LNCaP clone FGC (cell line): ENCODE data around the gene LDLRAP1.

Experiments used
- DNase-seq: peaks from one replicate; pipeline ENCODE4 v3.0.0-alpha.2; 2011; ENCODE audit warnings: low read depth
- H3K4me3 ChIP-seq: 2 replicates; pipeline ENCODE4 v1.5.1; 2011; ENCODE audit warnings: mild to moderate bottlenecking, low read depth, low read length, control low read depth
- CTCF ChIP-seq: IDR thresholded peaks from 2 replicates; pipeline ENCODE4 v1.5.1; 2012; ENCODE audit warnings: mild to moderate bottlenecking; ENCODE audit not compliant: control insufficient read depth, insufficient read depth; ENCODE audit errors: extremely low read depth

LDLRAP1 gene

GRCh38 chr1:25615563-25616094 lies 72.2 kb downstream of the LDLRAP1 start:
- no peak overlapping the region for H3K4me3 ChIP-seq
- no peak for DNase-seq
- TF ChIP-seq CTCF, result no peak

GRCh38 chr1:25616095-25616986 lies 72.9 kb downstream of the LDLRAP1 start, which contains the start of gene MAN1C1:
Gene MAN1C1 (plus strand): TSS chr1:25616791. CDS start chr1:25617798, 1,007 bp downstream.
- no peak for TF ChIP-seq CTCF
- DNase-seq, result no peak

GRCh38 chr1:25616987-25617624 lies 73.7 kb downstream of the LDLRAP1 start:
- peak overlapping the region; percentile 54 for H3K4me3 ChIP-seq
- DNase-seq, result no peak
- TF ChIP-seq CTCF, result no peak

More at GRCh38 chr1:25616095-25616986, 72.9 kb downstream of the LDLRAP1 start, which contains the start of gene MAN1C1:
- peak within 1 kb of the TSS; percentile 54 for H3K4me3 ChIP-seq

GRCh38 chr1:25617625-25618432 lies 74.4 kb downstream of the LDLRAP1 start:
- no peak for DNase-seq
- TF ChIP-seq CTCF, result no peak
- H3K4me3 ChIP-seq, result peak overlapping the region; percentile 21; the same call in 1 of the 2 replicates

GRCh38 chr1:25618433-25618808 lies 75.0 kb downstream of the LDLRAP1 start:
- DNase-seq, result no peak
- H3K4me3 ChIP-seq, result no peak overlapping the region
- no peak for TF ChIP-seq CTCF
